Activated CD4-positive, alpha-beta memory T cell treated with anti-CD3 and anti-CD28 coated beads for 36 hours (primary cell): ENCODE results near the gene KCNG4. TPM values are rescaled to one million over a fixed set of nuclear protein-coding genes. Genes with fewer than 3 reads are reported as not detected.
A peak's percentile ranks its signal among the peaks of the same experiment; 100 is the strongest.

Source experiments
- CTCF ChIA-PET: fragments of 350-600 bp; sonication (Branson Sonifier 250); formaldehyde crosslinking; loops from one replicate; lab custom pipeline; 2021; ENCODE audit warnings: antibody characterized with exemption, inconsistent platforms; lab: Charles Lee
- POLR2A ChIA-PET: fragments of 350-600 bp; sonication (Branson Sonifier 250); formaldehyde crosslinking; loops from one replicate; lab custom pipeline; 2021; ENCODE audit warnings: antibody characterized with exemption; lab: Charles Lee
- DNase-seq: peaks from one replicate; pipeline ENCODE4 v3.0.0-alpha.2; 2020
- H3K27ac Mint-ChIP-seq: one replicate; pipeline ENCODE4 v1.8.0; 2021; ENCODE audit warnings: mixed read lengths
- H3K27me3 Mint-ChIP-seq: one replicate; pipeline ENCODE4 v1.8.0; 2021; ENCODE audit warnings: mixed read lengths
- H3K36me3 Mint-ChIP-seq: one replicate; pipeline ENCODE4 v1.8.0; 2021; ENCODE audit warnings: mixed read lengths
- H3K4me1 Mint-ChIP-seq: one replicate; pipeline ENCODE4 v1.8.0; 2021; ENCODE audit warnings: low read depth, mixed read lengths
- H3K4me3 Mint-ChIP-seq: one replicate; pipeline ENCODE4 v1.8.0; 2021; ENCODE audit warnings: mild to moderate bottlenecking, mixed read lengths
- H3K9me3 Mint-ChIP-seq: one replicate; pipeline ENCODE4 v1.8.0; 2021; ENCODE audit warnings: mixed read lengths
- intact Hi-C: fragments of 100-400 bp; cut with micrococcal nuclease; formaldehyde crosslinking; loops from one replicate; pipeline ENCODE4 v1.15.1; 2023
- total RNA-seq, 2 experiments: library from RNA; stranded (reverse); gene quantifications; one replicate each; pipeline ENCODE4 v1.2.3, GENCODE V29; 2021

The KCNG4 gene
- total RNA-seq, 2 experiments from 2014 or later: not detected

DNA sequence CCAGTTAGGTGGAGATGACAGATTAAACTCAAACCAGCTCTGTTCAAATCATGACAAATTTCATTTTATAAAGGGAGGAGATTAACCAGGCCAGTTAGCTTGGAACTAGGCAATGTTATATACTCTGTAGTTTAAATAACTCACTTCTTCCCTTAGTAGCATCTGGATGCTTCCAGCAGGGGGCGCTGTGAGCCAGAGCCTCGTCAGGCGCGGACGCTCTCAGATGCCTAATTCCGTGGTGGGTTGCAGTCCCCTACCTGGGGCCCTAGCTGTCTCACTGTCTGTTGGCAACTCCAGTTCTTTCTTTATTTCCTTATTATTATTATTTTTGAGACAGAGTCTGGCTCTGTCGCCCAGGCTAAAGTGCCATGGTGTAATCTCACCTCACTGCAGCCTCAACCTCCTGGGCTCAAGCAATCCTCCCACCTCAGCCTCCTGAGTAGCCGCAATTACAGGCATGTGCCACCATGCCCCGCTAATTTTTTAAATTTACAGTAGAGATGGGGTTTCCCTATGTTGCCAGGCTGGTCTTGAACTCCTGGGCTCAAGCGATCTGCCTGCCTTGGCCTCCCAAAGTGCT, 37.5 kb upstream of the KCNG4 start:
- Mint-ChIP-seq H3K27ac (no peak overlapping the region), H3K9me3 (no peaks in the 10 kb centered on the region)
- POLR2A ChIA-PET: no interaction called here

DNA sequence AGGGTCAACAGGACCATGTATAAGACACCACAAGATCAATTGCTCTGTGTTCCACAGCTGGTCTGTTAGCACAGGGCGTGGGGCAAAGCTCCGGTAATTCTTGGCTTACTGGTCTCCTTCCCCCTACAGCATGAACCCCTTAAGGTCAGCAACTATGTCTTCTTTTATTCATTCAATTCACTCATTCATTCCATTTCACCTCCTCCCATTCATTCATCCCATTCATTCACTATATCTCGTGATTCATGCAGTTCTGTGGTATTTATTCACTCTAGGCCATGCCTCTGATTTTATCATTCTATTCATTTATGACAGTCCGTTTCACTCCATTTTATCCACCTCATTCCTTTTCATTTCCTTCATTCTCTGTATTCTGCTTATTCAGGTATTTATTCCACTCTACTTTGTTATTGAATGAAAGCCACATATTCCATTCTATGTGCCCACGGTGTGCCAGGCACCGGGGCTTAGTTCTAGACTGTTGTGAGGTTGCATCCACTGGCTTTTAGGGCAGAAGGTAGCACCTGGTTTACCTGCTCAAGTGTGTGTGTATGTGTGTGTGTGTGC, 35.9 kb upstream of the KCNG4 start:
- ChIA-PET CTCF (interaction anchor here (1.1 to 4.0 kb wide), 7 partner anchors 9 to 230 kb away, joined by 3 to 55 read pairs (median 19); partner anchors contain the start of gene MEAK7), POLR2A (no interaction called here)
- no peaks in the 10 kb centered on the region for H3K4me1 Mint-ChIP-seq
- intact Hi-C loops: loop anchor here (5.0 to 10.0 kb wide), 2 partner anchors 349 to 452 kb away; no protein-coding TSS in a partner anchor
- no peak for DNase-seq
- H3K9me3 Mint-ChIP-seq: no peaks in the 10 kb centered on the region
- H3K27me3 Mint-ChIP-seq: peaks cover 4% of the 10 kb centered on the region
- no peaks in the 10 kb centered on the region for H3K36me3 Mint-ChIP-seq
- H3K27ac Mint-ChIP-seq: no peak overlapping the region
- H3K4me3 Mint-ChIP-seq: no peak overlapping the region

More for the DNA sequence above, 37.5 kb upstream of the KCNG4 start:
- H3K36me3 Mint-ChIP-seq: no peaks in the 10 kb centered on the region
- peaks cover 8% of the 10 kb centered on the region for H3K27me3 Mint-ChIP-seq
- H3K4me1 Mint-ChIP-seq: no peaks in the 10 kb centered on the region
- intact Hi-C loops: loop anchor here (1.0 to 10.0 kb wide), 3 partner anchors 229 to 450 kb away; no protein-coding TSS in a partner anchor
- CTCF ChIA-PET: interaction anchor here (0.5 to 4.0 kb wide), 27 partner anchors 10 to 975 kb away, joined by 3 to 55 read pairs (median 4); partner anchors contain the start of gene MEAK7
- no peak overlapping the region for H3K4me3 Mint-ChIP-seq
- DNase-seq: peak; percentile 77

DNA sequence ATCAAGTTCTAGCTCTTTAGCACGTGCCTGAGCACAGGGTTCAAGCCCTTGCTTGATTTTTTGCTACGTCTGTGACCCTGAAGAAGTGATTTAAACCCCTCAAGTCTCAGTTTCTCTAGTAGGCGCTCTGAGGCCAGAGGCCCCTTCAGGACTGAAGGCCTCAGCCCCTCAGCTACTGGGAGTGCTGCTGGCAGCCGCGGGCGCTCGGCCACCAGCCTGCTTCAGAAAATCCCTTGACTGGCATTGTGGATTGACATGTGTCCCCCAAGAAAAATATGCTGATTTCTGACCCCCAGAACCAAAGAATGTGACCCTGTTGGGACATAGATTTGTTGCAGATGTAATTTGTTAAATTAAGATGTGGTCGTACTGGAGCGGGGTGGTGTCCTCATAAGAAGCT, 34.7 kb upstream of the KCNG4 start:
- POLR2A ChIA-PET: no interaction called here
- Mint-ChIP-seq H3K4me1 (no peaks in the 10 kb centered on the region), H3K4me3 (no peak overlapping the region), H3K27me3 (peaks cover 4% of the 10 kb centered on the region), H3K36me3 (no peaks in the 10 kb centered on the region), H3K27ac (no peak overlapping the region), H3K9me3 (no peaks in the 10 kb centered on the region)
- CTCF ChIA-PET: interaction anchor here (1.1 to 4.0 kb wide), 2 partner anchors 7 to 64 kb away, joined by 3 to 36 read pairs; no protein-coding TSS in a partner anchor
- intact Hi-C loops: loop anchor here (10.0 kb wide), 1 partner anchor 350 kb away; no protein-coding TSS in a partner anchor
- no peak for DNase-seq

DNA sequence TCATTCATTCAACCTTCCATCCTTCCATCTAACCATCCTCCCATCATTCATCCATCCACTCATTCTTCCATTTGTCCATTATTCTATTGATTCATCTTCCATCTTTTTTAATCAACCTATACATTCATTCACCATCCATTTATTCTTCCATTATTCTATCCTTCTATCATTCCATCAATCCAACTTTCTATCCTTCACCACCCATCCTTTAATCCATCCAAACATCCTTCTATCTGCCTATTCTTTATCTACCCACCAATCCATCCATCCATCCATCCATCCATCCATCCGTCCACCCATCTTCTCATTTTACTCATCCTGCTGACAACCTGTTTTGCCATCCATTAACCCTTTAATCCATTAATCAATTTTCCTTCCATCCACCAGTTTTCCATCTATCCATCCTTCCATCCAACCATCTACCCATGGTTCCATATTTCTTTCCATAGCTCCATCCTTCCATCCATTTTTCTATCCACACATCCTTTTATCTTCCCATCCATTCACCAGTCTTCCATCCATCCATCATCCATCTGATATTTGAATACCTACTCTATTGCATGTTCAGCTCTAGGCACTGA, 33.0 kb upstream of the KCNG4 start:
- ChIA-PET CTCF (interaction anchor here (1.0 to 1.4 kb wide), 2 partner anchors 11 to 233 kb away, joined by 3 to 4 read pairs; no protein-coding TSS in a partner anchor), POLR2A (interaction anchor here (0.7 kb wide), 1 partner anchor 102 kb away, joined by 3 read pairs; no protein-coding TSS in a partner anchor)
- peaks cover 4% of the 10 kb centered on the region for H3K27me3 Mint-ChIP-seq
- H3K4me1 Mint-ChIP-seq: no peaks in the 10 kb centered on the region
- no peak overlapping the region for H3K4me3 Mint-ChIP-seq
- H3K9me3 Mint-ChIP-seq: no peaks in the 10 kb centered on the region
- no peak overlapping the region for H3K27ac Mint-ChIP-seq
- DNase-seq: no peak
- H3K36me3 Mint-ChIP-seq: no peaks in the 10 kb centered on the region
- intact Hi-C loops: loop anchor here (10.0 kb wide), 1 partner anchor 352 kb away; no protein-coding TSS in a partner anchor

DNA sequence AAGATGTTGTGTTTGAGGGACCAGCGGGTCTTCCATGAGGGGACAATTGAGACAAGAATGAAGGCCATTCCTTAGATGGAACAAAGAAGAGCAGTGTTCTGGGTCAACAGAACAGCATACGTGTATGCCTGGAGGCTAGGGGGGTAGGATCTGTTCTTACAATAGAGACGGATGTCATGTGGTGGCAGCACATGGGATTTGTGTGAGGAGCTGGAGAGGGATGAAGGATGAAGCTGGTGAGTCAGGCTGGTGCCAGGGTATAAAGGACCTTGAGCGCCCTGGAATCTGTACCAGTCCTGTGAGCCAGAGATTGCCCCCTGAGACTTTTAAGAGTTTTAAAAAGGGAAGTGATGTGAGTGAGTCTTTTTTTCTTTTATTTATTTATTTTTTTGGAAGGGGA, 32.1 kb upstream of the KCNG4 start:
- POLR2A ChIA-PET: no interaction called here
- Mint-ChIP-seq H3K36me3 (no peaks in the 10 kb centered on the region), H3K9me3 (no peaks in the 10 kb centered on the region), H3K27ac (no peak overlapping the region), H3K4me1 (no peaks in the 10 kb centered on the region), H3K4me3 (no peak overlapping the region), H3K27me3 (peaks cover 4% of the 10 kb centered on the region)
- CTCF ChIA-PET: interaction anchor here (1.4 kb wide), 1 partner anchor 234 kb away, joined by 4 read pairs; no protein-coding TSS in a partner anchor
- DNase-seq: no peak
- intact Hi-C loops: loop anchor here (10.0 kb wide), 1 partner anchor 353 kb away; no protein-coding TSS in a partner anchor

DNA sequence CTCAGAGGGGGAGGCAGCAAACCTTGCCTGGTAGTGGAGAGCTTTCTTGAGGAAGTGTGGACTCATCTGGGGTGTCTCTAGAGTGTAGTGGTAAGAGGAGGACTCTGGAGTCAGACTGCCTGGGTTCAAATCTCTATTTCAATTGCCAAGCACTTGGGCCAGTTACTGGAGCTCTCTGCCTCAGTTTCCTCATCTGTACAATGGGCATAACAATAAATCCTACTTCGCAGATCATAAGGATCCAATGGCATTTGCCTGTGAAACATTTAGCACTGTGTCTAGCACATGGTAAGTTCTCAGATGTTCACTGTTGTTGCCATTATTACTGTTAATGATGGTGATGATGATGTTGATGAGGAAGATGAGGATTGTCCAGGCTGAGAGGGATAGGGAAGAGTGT, 31.2 kb upstream of the KCNG4 start:
- Mint-ChIP-seq H3K36me3 (no peaks in the 10 kb centered on the region), H3K27me3 (peaks cover 4% of the 10 kb centered on the region), H3K9me3 (no peaks in the 10 kb centered on the region), H3K4me3 (no peak overlapping the region), H3K4me1 (no peaks in the 10 kb centered on the region), H3K27ac (no peak overlapping the region)
- POLR2A ChIA-PET: no interaction called here
- DNase-seq: no peak
- intact Hi-C loops: loop anchor here (10.0 kb wide), 1 partner anchor 354 kb away; no protein-coding TSS in a partner anchor
- CTCF ChIA-PET: no interaction called here

DNA sequence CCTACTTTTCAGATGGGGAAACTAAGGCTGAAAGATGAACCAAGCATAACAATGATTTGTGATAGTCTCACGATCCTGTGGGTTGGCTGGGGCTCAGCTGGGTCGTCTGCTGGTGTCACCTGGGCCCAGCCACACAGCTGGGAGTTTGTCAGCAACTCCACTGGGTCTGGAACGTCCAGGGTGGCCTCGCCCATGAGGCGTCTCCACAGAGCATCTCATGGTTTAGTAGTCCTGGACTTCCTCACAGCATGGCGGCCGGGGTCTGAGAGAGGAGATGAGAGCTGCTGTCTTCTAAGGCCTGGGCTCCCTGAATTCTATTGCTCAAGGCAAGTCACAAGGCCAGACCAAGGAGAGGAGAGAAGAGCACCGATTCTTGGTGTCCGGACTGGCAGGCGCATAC, 30.7 kb upstream of the KCNG4 start:
- POLR2A ChIA-PET: no interaction called here
- intact Hi-C loops: loop anchor here (10.0 kb wide), 1 partner anchor 354 kb away; no protein-coding TSS in a partner anchor
- H3K27me3 Mint-ChIP-seq: peaks cover 2% of the 10 kb centered on the region
- no peaks in the 10 kb centered on the region for H3K36me3 Mint-ChIP-seq
- H3K4me3 Mint-ChIP-seq: no peak overlapping the region
- H3K9me3 Mint-ChIP-seq: no peaks in the 10 kb centered on the region
- no peak for DNase-seq
- H3K27ac Mint-ChIP-seq: no peak overlapping the region
- no peaks in the 10 kb centered on the region for H3K4me1 Mint-ChIP-seq
- CTCF ChIA-PET: no interaction called here

DNA sequence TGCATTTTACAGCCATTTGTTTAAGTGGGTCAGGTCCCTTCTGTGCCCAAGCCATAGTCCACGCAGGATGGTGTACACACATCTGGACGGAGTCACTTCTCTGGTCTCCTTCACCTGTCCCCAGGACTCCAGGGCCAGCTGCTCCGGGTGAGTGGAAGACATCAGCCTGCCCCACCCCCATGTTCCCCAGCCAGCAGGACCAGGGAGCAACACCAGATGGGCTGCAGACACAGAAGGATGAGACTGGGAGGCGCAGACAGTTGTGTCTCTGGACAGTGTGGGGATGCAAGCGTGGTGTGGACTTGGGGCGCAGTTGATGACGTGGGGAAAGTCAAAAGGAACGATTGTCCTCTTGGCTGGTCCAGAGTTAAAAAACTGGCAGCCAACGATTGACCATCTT, 30.3 kb upstream of the KCNG4 start:
- POLR2A ChIA-PET: no interaction called here

DNA sequence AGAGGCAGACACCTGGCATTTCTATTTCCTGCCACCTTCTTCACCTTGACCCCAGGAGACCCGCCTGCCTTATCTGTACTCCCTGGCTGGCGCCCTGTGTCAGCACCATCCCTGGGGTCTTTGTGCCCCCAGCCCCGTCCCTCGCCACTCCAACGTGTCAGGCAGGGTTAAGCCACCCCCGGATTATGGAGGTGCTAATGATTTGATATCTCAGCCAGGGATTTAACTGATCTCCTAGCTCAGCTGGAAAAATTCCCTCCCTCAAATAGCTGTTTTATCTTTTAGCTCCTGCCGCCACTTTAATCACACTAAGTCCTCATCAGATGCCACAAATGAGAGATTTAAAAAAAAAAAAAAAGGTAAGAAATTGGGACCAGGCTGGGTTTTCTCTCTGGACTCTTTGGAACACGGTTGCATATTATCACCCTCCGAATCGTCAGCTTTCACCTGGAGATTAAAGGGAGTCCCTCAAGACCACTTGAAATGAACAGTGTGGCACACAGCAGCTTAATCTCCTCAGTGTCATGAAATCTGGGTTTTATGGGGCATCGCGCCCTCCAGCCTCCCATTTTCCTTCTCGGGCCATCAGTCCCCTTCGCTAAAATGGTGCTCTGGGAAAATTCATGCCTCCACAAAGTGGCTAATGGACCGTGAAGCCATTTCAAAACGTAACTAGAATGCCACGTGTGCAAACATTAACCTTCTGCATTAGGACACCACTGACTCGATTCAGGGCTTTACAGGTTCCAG, 28.7 kb upstream of the KCNG4 start:
- intact Hi-C loops: no loop called here
- H3K36me3 Mint-ChIP-seq: no peaks in the 10 kb centered on the region
- ChIA-PET POLR2A (no interaction called here), CTCF (interaction anchor here (4.5 kb wide), 1 partner anchor 8 kb away, joined by 36 read pairs; no protein-coding TSS in a partner anchor)
- H3K4me1 Mint-ChIP-seq: no peaks in the 10 kb centered on the region
- no peak overlapping the region for H3K27ac Mint-ChIP-seq
- no peaks in the 10 kb centered on the region for H3K9me3 Mint-ChIP-seq
- no peak for DNase-seq
- H3K4me3 Mint-ChIP-seq: no peak overlapping the region
- H3K27me3 Mint-ChIP-seq: no peaks in the 10 kb centered on the region

More for the DNA sequence above, 30.3 kb upstream of the KCNG4 start:
- Mint-ChIP-seq H3K27me3 (no peaks in the 10 kb centered on the region), H3K27ac (no peak overlapping the region), H3K4me3 (no peak overlapping the region), H3K36me3 (no peaks in the 10 kb centered on the region), H3K4me1 (no peaks in the 10 kb centered on the region), H3K9me3 (no peaks in the 10 kb centered on the region)
- no peak for DNase-seq
- intact Hi-C loops: loop anchor here (10.0 kb wide), 1 partner anchor 355 kb away; no protein-coding TSS in a partner anchor
- CTCF ChIA-PET: no interaction called here

DNA sequence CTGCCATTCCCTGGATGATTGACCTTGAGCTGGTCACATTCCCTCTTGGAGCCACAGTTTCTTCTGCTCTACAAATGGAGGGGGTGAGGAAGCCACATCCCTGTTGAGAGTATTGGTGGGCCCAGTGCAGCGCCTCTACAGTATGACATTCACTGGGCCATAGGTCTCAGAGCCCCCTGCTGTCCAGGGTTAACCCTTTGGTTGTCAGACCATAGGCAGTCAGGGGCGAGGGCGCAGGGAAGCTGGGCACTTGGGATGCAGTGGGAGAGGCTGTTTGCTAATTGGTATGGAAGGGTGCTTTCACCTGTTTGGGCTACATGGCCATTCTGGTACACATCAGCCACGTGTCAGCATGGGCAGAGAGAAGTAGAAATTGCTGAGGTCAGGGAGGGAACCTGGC, 27.6 kb upstream of the KCNG4 start:
- DNase-seq: no peak
- Mint-ChIP-seq H3K4me3 (no peak overlapping the region), H3K27ac (no peak overlapping the region), H3K4me1 (no peaks in the 10 kb centered on the region), H3K27me3 (peaks cover 5% of the 10 kb centered on the region), H3K36me3 (no peaks in the 10 kb centered on the region), H3K9me3 (no peaks in the 10 kb centered on the region)
- ChIA-PET POLR2A (no interaction called here), CTCF (interaction anchor here (4.5 kb wide), 1 partner anchor 9 kb away, joined by 36 read pairs; no protein-coding TSS in a partner anchor)
- intact Hi-C loops: no loop called here

DNA sequence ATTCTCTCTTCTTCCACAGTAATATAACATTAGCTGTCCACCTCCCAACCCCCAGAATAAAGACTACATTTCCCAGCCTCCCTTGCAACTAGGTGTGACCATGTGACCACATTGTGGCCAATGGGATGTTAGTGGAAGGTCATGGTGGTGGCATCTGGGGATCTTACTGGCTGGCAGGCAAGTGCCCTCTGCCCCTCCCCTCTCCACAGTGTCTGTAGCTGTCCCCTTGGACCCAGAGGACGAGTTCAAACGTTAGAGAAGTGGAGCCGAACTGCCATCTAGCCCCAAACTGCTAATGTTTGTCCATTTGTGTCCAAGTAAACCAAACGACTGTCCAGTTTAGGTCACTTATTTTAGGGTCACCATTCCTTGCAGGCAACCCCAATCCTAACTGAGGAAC, 26.6 kb upstream of the KCNG4 start:
- peak; percentile 53 for DNase-seq
- Mint-ChIP-seq H3K36me3 (no peaks in the 10 kb centered on the region), H3K4me1 (no peaks in the 10 kb centered on the region), H3K4me3 (no peak overlapping the region), H3K27me3 (peaks cover 7% of the 10 kb centered on the region), H3K9me3 (no peaks in the 10 kb centered on the region), H3K27ac (no peak overlapping the region)
- ChIA-PET CTCF (interaction anchor here (4.5 kb wide), 1 partner anchor 10 kb away, joined by 36 read pairs; no protein-coding TSS in a partner anchor), POLR2A (no interaction called here)
- intact Hi-C loops: no loop called here
